ENCODE results near the gene RGS10. TPM values are rescaled to one million over a fixed set of nuclear protein-coding genes. Genes with fewer than 3 reads are reported as not detected.

The RGS10 gene, protein sequence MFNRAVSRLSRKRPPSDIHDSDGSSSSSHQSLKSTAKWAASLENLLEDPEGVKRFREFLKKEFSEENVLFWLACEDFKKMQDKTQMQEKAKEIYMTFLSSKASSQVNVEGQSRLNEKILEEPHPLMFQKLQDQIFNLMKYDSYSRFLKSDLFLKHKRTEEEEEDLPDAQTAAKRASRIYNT
- total RNA-seq (2022; extraction: Qiagen RNA extraction): 47.6 to 51.0 TPM (median 48.0 TPM) in 5 replicates

DNA sequence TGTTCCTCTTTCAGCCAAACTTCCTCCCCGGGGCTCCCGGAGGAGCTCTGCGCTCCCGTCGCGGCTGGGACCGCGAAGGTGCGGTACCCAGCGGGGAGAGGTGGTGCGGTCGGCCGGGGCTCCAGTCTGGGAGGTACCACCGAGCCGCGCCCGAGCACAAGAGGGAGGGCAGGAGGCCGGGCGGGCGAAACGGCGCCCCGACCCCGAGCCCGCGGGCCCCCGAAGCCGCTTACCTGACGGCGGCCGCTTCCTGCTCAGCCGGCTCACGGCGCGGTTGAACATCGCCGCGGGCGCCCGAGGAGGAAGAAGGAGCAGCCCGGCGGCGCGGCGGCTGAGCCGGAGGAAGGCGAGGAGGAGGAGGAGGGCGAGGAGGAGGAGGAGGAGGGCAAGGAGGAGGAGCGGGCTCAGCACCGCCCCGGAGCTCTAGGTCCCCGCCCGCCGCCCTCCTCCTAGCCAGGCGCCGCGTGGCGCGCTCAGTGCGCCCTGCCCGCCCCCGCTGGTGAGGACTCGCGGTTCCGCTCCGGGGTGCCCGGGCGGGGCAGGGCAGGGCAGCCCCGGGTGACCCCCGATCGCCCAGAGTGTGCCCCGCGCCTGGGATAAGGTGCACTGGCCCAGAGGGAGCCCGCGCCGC, at the start of gene RGS10:
TSS of gene RGS10 (minus strand) at position 363 of the 631 bp plus-strand sequence. CDS start at position 282, 81 bp downstream.

Other genes with a start within 250 kb of the RGS10 start
- gene TIAL1, start 54.2 kb upstream of the RGS10 start, total RNA-seq (2022; extraction: Qiagen RNA extraction): 87.8 to 104 TPM (median 92.9 TPM) in 5 replicates
- 140 to 191 TPM (median 164 TPM) in 5 replicates for gene BAG3, start 108.7 kb upstream of the RGS10 start, total RNA-seq (2022; extraction: Qiagen RNA extraction)
- gene INPP5F, start 183.3 kb upstream of the RGS10 start, total RNA-seq (2022; extraction: Qiagen RNA extraction): 7.1 to 10.0 TPM (median 8.8 TPM) in 5 replicates